K562 (cell line): ENCODE measurements around the gene RETN. TPM values are rescaled to one million over a fixed set of nuclear protein-coding genes. Genes with fewer than 3 reads are reported as not detected.

Experiments
- ATAC-seq: fragments of 200-7000 bp; cut with Tn5 transposase; 3 replicates; pipeline ENCODE4 v1.9.1; 2020; ENCODE audit warnings: moderate library complexity
- BruUV-seq: library from RNA; stranded (reverse); fragments of 400-500 nt; replicated peaks from 2 replicates; lab custom pipeline; 2021; lab: Mats Ljungman, UMichigan
- CTCF ChIA-PET: fragments of 300-600 bp; formaldehyde crosslinking; extraction: SDS; loops from one replicate; lab custom pipeline; 2021; ENCODE audit warnings: low intra/inter-chr PET ratio; lab: Yijun Ruan, JAX
- POLR2A ChIA-PET: fragments of 300-600, 350-650 bp; sonication (Branson Sonifier 250); formaldehyde crosslinking; extraction: SDS; loops from one replicate; lab custom pipeline; 2021; ENCODE audit warnings: antibody characterized with exemption, inconsistent platforms; lab: Yijun Ruan, JAX
- DNase-seq, 4 experiments: peaks; one replicate each; pipeline versions ENCODE4 v3.0.0 to v3.0.0-alpha.2; 2011 to 2018; ENCODE audit warnings: low spot score in 3 of 4, mixed read lengths in 3 of 4; ENCODE audit errors: extremely low read depth in 1 of 4
- FAIRE-seq: peaks from 2 replicates; lab custom pipeline; 2011; peaks lifted over from hg19 to GRCh38; lab: Jason Lieb, UNC
- H2AFZ ChIP-seq: 2 replicates; pipeline ENCODE4 v1.6.0; 2011; ENCODE audit warnings: low read depth, low read length, control low read depth, inconsistent platforms
- H3K27ac ChIP-seq: fragments of 200-600 bp; 3 replicates; pipeline ENCODE4 v1.8.0; 2011; ENCODE audit warnings: low read depth, mild to moderate bottlenecking, control low read depth, inconsistent platforms, low read length, moderate library complexity, mixed read lengths; ENCODE audit errors: extremely low read depth
- H3K27me3 ChIP-seq, 2 experiments: fragments of 300-600 bp in 1 of 2; 2 replicates in 1 of 2; 3 replicates in 1 of 2; pipeline versions ENCODE4 v1.6.0 to v1.8.0; 2011; ENCODE audit warnings: inconsistent platforms in 2 of 2, low read length in 2 of 2, mild to moderate bottlenecking in 1 of 2, mixed read lengths in 1 of 2, moderate library complexity in 1 of 2; ENCODE audit not compliant: control insufficient read depth in 2 of 2, insufficient read depth in 2 of 2
- H3K36me3 ChIP-seq: fragments of 300-600 bp; 3 replicates; pipeline ENCODE4 v1.8.0; 2011; ENCODE audit warnings: mild to moderate bottlenecking, low read length, inconsistent platforms; ENCODE audit not compliant: control insufficient read depth, insufficient read depth
- H3K4me1 ChIP-seq, 2 experiments: fragments of 200-600 bp in 1 of 2; replicated peaks in 1 of 2; 2 replicates in 1 of 2; 3 replicates in 1 of 2; pipeline versions ENCODE4 v1.5.1 to v1.8.0; 2011; ENCODE audit warnings: inconsistent platforms in 2 of 2, low read length in 2 of 2, mild to moderate bottlenecking in 1 of 2, mixed read lengths in 1 of 2, moderate library complexity in 1 of 2; ENCODE audit not compliant: control insufficient read depth in 2 of 2, insufficient read depth in 2 of 2
- H3K4me2 ChIP-seq: 2 replicates; pipeline ENCODE4 v1.6.1; 2011; ENCODE audit warnings: low read length, control low read depth, inconsistent platforms, mixed read lengths; ENCODE audit not compliant: insufficient read depth
- H3K4me3 ChIP-seq: fragments of 200-600 bp; sonication (generic), shearing (Covaris generic); 2 replicates; pipeline ENCODE4 v1.5.1; 2016; ENCODE audit warnings: control low read depth, inconsistent platforms
- H3K79me2 ChIP-seq: fragments of 200-600 bp; 3 replicates; pipeline ENCODE4 v1.8.0; 2011; ENCODE audit warnings: low read length, inconsistent platforms; ENCODE audit not compliant: control insufficient read depth, insufficient read depth
- H3K9ac ChIP-seq, 2 experiments: 2 replicates each; pipeline versions ENCODE4 v1.6.0 to v1.6.1; 2011; ENCODE audit warnings: low read depth in 2 of 2, low read length in 2 of 2, control low read depth in 1 of 2, inconsistent platforms in 1 of 2, mild to moderate bottlenecking in 1 of 2, mixed read lengths in 1 of 2; ENCODE audit not compliant: insufficient read depth in 1 of 2
- H3K9me1 ChIP-seq: one replicate; pipeline ENCODE4 v1.6.0; 2011; ENCODE audit warnings: inconsistent platforms, mild to moderate bottlenecking, low read length, moderate library complexity; ENCODE audit not compliant: control insufficient read depth, insufficient read depth
- H3K9me3 ChIP-seq: replicated peaks from 2 replicates; pipeline ENCODE4 v1.5.1; 2011; ENCODE audit warnings: low read depth, low read length, inconsistent platforms; ENCODE audit not compliant: control insufficient read depth, insufficient read depth
- H4K20me1 ChIP-seq: replicated peaks from 2 replicates; pipeline ENCODE4 v1.6.1; 2011; ENCODE audit warnings: low read length, inconsistent platforms, mixed read lengths; ENCODE audit not compliant: control insufficient read depth, insufficient read depth
- GATAD2B ChIP-seq: fragments of 450-650 bp; IDR thresholded peaks from 2 replicates; pipeline ENCODE4 v1.6.1; 2017; ENCODE audit warnings: mild to moderate bottlenecking, borderline replicate concordance
- KDM1A ChIP-seq, 2 experiments: fragments of 450-650 bp; IDR thresholded peaks; 2 replicates each; pipeline ENCODE4 v1.6.1; 2016; ENCODE audit warnings: mild to moderate bottlenecking in 2 of 2
- MITF ChIP-seq: IDR thresholded peaks from 2 replicates; pipeline ENCODE4 v1.6.1; 2014; ENCODE audit warnings: antibody characterized with exemption
- PCBP1 ChIP-seq: fragments of 200-400 bp; formaldehyde crosslinking; IDR thresholded peaks from 2 replicates; pipeline ENCODE4 v1.6.1; 2018; ENCODE audit warnings: mild to moderate bottlenecking, low read depth, low read length; ENCODE audit not compliant: poor library complexity, severe bottlenecking
- RBM34 ChIP-seq: fragments of 200-400 bp; formaldehyde crosslinking; IDR thresholded peaks from 2 replicates; pipeline ENCODE4 v1.6.1; 2018; ENCODE audit warnings: low read length, borderline replicate concordance; ENCODE audit not compliant: insufficient read depth
- ZC3H4 ChIP-seq: sonication (generic); formaldehyde crosslinking; IDR thresholded peaks from 2 replicates; pipeline ENCODE4 v1.9.0; 2021; ENCODE audit warnings: missing genetic modification reagents, borderline replicate concordance
- ZFPM2 ChIP-seq: fragments of 250-450 bp; sonication (Bioruptor Pico); IDR thresholded peaks from 2 replicates; pipeline ENCODE4 v1.5.1; 2022; ENCODE audit warnings: mild to moderate bottlenecking
- ZNF644 ChIP-seq: fragments of 200-800 bp; sonication (Bioruptor generic); IDR thresholded peaks from 2 replicates; pipeline ENCODE4 v1.6.1; 2016; ENCODE audit warnings: low read depth, missing genetic modification characterization, missing compliant biosample characterization
- WGBS: fragments of 100-300 bp; shearing (Covaris generic); methylation state at CpG from one replicate; pipeline ENCODE4 v1.1.6; 2016; ENCODE audit warnings: low coverage, mixed read lengths; ENCODE audit not compliant: insufficient coverage; ENCODE audit errors: missing lambda C conversion rate; 5-methylcytosine and 5-hydroxymethylcytosine counted together
- in situ Hi-C: fragments of 300-500 bp; cut with MboI; formaldehyde crosslinking; loops from 4 replicates; pipeline ENCODE4 v1.15.0; 2018; ENCODE audit warnings: inconsistent platforms, mixed read lengths
- intact Hi-C: fragments of 100-400 bp; cut with micrococcal nuclease; formaldehyde crosslinking; loops from 2 replicates; pipeline ENCODE4 v1.14.2; 2022
- polyA plus RNA-seq, 8 experiments: library from polyadenylated mRNA; depleted of rRNA in 4 of 8; stranded (reverse) in 5 of 8; unstranded in 3 of 8; fragments of >200 nt; fragmentation: Nextera tagmentation in 2 of 8; fragmentation: Illumina TruSeq in 1 of 8; extraction: Ambion mirVana in 2 of 8; extraction: Trizol in 1 of 8; gene quantifications; 2 replicates each; pipeline versions ENCODE4 v1.2.1 to v1.2.3, GENCODE V29; 2011 to 2014; ENCODE audit warnings: inconsistent platforms in 1 of 8, missing spikeins in 1 of 8
- total RNA-seq, 7 experiments: library from RNA; depleted of rRNA in 6 of 7; stranded (reverse); fragments of >200 nt in 6 of 7; fragmentation: Illumina TruSeq in 2 of 7; extraction: Trizol in 2 of 7; gene quantifications; 2 replicates each; pipeline versions ENCODE4 v1.2.1 to v1.2.3, GENCODE V29; 2011 to 2021; ENCODE audit warnings: low replicate concordance in 1 of 7
- TF ChIP-seq, protein P1 (sequence below): fragments of 450-650 bp; IDR thresholded peaks from 2 replicates; pipeline ENCODE4 v1.6.1; 2017; ENCODE audit warnings: antibody characterized with exemption, mild to moderate bottlenecking
- TF ChIP-seq, protein P2 (sequence below), 2 experiments: fragments of 450-650 bp; conservative IDR thresholded peaks; 2 replicates each; pipeline ENCODE4 v1.6.1; 2017; ENCODE audit warnings: mild to moderate bottlenecking in 2 of 2, moderate library complexity in 2 of 2
- TF ChIP-seq, protein P3 (sequence below): fragments of 450-650 bp; IDR thresholded peaks from 2 replicates; pipeline ENCODE4 v1.6.1; 2016; ENCODE audit warnings: mild to moderate bottlenecking

RETN gene
- total and polyA plus RNA-seq, 9 of the 15 experiments (the other 6 are each of a cell fraction or from before 2014, with no cell fraction given) = not detected

GRCh38 chr19:7690779-7691258 is 22.0 kb downstream of the RETN start:
- in situ Hi-C loops = no loop called here
- no peak for ATAC-seq

More at GRCh38 chr19:7690779-7691258, 22.0 kb downstream of the RETN start:
- DNase-seq (no peak), FAIRE-seq (no peak)
- Histone ChIP-seq H3K79me2 (no peaks in the 10 kb centered on the region), H2AFZ (no peak overlapping the region), H3K4me3 (no peak overlapping the region), H3K9me1 (no peaks in the 10 kb centered on the region), H3K27me3 (peaks cover 5 to 63% of the 10 kb centered on the region in 2 experiments; a peak in 3 of 5 replicates), H3K27ac (no peak overlapping the region), H3K9ac (no peak overlapping the region), H3K9me3 (peaks cover 3% of the 10 kb centered on the region), H3K4me2 (no peak overlapping the region), H3K4me1 (peaks cover 0 to 11% of the 10 kb centered on the region in 2 experiments; a peak in 1 of 5 replicates), H3K36me3 (no peaks in the 10 kb centered on the region), H4K20me1 (no peaks in the 10 kb centered on the region)
- TF ChIP-seq, protein P1, sequence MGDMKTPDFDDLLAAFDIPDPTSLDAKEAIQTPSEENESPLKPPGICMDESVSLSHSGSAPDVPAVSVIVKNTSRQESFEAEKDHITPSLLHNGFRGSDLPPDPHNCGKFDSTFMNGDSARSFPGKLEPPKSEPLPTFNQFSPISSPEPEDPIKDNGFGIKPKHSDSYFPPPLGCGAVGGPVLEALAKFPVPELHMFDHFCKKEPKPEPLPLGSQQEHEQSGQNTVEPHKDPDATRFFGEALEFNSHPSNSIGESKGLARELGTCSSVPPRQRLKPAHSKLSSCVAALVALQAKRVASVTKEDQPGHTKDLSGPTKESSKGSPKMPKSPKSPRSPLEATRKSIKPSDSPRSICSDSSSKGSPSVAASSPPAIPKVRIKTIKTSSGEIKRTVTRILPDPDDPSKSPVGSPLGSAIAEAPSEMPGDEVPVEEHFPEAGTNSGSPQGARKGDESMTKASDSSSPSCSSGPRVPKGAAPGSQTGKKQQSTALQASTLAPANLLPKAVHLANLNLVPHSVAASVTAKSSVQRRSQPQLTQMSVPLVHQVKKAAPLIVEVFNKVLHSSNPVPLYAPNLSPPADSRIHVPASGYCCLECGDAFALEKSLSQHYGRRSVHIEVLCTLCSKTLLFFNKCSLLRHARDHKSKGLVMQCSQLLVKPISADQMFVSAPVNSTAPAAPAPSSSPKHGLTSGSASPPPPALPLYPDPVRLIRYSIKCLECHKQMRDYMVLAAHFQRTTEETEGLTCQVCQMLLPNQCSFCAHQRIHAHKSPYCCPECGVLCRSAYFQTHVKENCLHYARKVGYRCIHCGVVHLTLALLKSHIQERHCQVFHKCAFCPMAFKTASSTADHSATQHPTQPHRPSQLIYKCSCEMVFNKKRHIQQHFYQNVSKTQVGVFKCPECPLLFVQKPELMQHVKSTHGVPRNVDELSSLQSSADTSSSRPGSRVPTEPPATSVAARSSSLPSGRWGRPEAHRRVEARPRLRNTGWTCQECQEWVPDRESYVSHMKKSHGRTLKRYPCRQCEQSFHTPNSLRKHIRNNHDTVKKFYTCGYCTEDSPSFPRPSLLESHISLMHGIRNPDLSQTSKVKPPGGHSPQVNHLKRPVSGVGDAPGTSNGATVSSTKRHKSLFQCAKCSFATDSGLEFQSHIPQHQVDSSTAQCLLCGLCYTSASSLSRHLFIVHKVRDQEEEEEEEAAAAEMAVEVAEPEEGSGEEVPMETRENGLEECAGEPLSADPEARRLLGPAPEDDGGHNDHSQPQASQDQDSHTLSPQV = no peak
- TF ChIP-seq, protein P2, sequence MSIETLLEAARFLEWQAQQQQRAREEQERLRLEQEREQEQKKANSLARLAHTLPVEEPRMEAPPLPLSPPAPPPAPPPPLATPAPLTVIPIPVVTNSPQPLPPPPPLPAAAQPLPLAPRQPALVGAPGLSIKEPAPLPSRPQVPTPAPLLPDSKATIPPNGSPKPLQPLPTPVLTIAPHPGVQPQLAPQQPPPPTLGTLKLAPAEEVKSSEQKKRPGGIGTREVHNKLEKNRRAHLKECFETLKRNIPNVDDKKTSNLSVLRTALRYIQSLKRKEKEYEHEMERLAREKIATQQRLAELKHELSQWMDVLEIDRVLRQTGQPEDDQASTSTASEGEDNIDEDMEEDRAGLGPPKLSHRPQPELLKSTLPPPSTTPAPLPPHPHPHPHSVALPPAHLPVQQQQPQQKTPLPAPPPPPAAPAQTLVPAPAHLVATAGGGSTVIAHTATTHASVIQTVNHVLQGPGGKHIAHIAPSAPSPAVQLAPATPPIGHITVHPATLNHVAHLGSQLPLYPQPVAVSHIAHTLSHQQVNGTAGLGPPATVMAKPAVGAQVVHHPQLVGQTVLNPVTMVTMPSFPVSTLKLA (conservative IDR thresholded peaks at IDR 0.05) = no peak
- TF ChIP-seq ZC3H4 (CRISPR knock-in tag) = no peak
- no peak for TF ChIP-seq MITF
- TF ChIP-seq PCBP1 = no peak
- no peak for TF ChIP-seq GATAD2B
- no peak for TF ChIP-seq RBM34
- TF ChIP-seq KDM1A (IDR thresholded peaks at IDR 0.05) = no peak
- no peak for TF ChIP-seq ZNF644 (tag)
- TF ChIP-seq, protein P3, sequence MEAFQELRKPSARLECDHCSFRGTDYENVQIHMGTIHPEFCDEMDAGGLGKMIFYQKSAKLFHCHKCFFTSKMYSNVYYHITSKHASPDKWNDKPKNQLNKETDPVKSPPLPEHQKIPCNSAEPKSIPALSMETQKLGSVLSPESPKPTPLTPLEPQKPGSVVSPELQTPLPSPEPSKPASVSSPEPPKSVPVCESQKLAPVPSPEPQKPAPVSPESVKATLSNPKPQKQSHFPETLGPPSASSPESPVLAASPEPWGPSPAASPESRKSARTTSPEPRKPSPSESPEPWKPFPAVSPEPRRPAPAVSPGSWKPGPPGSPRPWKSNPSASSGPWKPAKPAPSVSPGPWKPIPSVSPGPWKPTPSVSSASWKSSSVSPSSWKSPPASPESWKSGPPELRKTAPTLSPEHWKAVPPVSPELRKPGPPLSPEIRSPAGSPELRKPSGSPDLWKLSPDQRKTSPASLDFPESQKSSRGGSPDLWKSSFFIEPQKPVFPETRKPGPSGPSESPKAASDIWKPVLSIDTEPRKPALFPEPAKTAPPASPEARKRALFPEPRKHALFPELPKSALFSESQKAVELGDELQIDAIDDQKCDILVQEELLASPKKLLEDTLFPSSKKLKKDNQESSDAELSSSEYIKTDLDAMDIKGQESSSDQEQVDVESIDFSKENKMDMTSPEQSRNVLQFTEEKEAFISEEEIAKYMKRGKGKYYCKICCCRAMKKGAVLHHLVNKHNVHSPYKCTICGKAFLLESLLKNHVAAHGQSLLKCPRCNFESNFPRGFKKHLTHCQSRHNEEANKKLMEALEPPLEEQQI = no peak
- TF ChIP-seq ZFPM2 = no peak
- intact Hi-C loops = no loop called here
- ChIA-PET POLR2A (interaction anchor here (0.7 kb wide), 1 partner anchor 44 kb away, joined by 4 read pairs; no protein-coding TSS in a partner anchor), CTCF (no interaction called here)
- BruUV-seq = no TSS peak
- whole genome bisulfite sequencing = 4% methylated on average over 8 of the region's 8 CpGs
